HG02943 (cell line): ENCODE measurements around the gene PTPRE.

ENCODE experiments used
- ATAC-seq: cut with Tn5 transposase; IDR thresholded peaks from one replicate; pipeline ENCODE4 v1.9.1; 2021; ENCODE audit warnings: mild to moderate bottlenecking, low read depth, moderate library complexity; ENCODE audit not compliant: unreplicated experiment

The PTPRE gene

DNA sequence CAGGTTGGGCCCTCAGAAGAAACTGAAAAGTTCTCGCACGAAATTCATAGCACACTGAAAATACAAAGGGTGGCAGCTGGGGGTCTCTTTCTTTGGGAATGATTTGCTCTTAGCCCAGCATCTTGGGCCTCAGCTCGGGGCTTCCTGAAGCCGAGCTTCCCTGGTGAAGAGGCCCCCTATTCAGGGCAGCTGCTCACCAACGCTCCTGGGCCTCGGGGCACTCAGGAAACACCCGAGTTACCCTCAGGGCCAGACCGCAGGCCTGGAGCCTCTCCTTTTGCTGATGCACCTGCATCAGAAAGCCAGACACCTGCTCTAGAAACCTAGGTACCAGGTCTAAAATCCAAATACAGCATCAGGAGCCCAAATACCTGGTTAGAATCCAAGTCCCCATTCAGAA is 85.5 kb downstream of the PTPRE start:
- no peak for ATAC-seq

DNA sequence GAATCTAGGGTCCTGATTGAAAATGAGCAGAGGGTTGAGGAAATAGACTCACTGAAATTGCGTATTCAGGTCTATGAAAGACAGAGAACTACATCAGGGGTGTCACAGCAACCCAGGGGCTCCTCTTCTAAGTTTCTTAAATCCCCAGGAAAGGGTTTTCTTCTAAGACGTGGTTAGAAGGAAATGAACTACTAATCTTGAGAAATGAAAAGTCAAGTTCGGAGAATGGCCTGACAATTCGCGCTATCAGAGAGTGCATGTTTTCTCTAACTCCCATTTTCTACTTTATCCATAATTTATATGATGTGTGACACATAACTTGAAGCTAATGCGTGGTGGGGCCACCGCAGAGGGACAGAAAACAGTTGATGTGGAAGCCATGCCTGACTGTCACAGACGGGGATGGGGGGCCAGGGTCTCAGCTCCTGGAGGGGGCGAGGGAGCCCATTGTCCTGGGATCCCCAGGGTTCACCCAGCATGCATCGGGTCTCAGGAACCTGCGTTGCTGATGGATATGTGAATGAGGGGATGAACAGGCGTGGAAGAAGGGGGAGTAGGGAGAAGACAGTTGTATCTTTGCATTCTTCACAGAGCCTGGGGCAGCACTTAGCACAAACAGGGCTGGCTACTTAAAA is 86.3 kb downstream of the PTPRE start:
- no peak for ATAC-seq

DNA sequence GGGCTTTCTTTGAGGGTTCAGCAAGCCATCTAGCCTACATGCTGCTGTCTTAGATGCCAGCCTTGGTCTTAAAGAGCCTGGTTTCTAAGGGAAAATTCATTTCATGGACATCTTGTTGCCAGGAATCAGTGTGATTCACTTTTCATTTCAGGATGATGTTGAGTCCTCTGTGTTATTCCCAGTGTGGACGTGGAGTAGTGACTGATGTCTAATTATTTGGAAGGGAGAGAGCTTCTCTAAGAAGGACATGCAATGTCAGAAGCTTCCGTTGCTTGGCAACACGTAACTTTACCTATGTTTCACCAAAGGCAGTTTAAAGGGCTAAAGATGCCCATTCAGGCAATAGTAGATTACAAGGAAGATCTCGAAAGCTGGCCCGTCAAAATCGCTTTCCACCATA is 89.0 kb downstream of the PTPRE start:
- no peak for ATAC-seq

DNA sequence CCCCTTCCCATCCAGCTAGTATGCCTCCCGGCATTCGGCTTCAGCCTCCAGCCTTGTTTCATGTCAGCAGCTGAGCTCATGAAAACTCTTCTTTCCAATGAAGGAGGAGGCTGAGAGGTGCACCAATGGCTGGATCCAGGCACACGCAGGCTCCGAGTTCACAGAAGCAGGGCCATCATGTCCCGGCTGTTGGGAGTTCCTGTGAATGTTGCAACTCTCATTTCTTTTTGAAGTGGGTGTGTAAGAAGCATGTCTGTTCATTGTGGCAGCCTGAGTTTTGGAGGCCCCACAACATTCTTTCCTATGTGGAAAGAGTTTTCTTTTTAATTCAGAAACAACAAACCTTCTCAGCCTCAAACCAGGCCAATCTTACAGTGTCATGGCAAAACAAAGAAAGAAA is 89.7 kb downstream of the PTPRE start:
- ATAC-seq = no peak

DNA sequence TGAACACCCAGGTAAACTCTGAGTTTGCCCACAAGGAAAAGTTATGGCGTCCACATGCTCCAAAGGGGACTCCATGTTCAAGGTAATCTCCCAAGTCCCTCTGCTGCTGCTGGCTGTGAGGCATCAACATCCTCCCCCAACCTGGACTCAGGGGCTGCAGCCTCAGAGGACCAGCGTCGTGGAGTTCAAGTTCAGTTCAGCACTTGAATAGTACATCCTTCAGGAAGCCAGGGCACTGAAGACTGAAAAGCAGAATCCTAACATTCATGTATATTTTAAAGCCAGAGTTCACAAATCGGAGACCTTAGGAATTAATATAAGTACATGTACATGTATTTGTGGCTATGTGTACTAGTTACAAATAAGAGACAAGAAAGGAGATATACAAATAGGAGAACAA is 90.4 kb downstream of the PTPRE start:
- no peak for ATAC-seq

DNA sequence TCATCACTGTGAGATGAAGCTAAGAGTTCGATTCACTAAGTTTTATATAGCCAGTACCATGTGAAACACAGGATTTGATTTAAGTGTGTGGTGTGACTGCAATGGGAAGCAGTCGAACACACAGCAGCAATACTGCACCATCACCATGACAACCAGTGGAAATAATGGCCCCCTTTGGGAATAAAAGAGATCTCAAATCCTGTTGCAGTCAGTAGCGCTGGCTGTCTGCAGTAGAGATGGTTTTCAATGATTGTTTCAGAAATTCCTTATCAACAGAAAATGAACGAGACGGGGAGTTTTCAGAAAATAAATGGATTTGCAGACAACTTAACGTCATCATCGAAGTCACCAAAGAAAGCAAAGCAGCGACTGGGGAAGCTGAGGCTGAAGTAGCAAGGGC is 91.0 kb downstream of the PTPRE start:
- ATAC-seq = no peak

DNA sequence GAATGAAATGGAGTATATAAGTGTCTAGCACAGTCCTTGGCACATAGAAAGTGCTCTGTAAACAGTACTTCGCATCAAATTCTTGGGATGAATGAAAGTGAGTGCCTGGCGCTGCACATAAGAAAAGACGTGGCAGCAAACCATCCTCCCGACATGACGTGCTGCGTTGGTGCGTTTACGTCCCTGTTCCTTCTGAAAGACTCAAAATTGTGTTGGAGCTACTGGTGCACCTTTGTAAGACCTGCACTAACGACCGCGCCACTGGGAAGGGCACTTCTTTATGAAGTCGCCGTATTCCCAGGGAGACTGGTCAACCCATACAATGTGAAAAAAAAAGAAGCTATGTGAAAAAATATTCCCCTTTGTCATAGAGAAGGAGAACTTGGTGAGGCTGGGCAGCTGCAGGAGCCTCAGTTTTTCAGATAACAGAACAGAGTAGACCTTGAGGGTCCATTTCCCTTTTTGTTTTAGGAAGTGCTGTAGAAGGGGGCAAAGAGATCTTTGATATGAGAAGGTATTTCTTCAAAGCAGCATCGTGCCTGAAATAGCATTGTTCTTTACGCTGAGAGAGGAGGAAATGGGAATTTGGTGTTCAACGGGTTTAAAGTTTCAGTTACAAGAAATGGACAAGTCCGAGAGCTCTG is 91.7 kb downstream of the PTPRE start:
- ATAC-seq = no peak

DNA sequence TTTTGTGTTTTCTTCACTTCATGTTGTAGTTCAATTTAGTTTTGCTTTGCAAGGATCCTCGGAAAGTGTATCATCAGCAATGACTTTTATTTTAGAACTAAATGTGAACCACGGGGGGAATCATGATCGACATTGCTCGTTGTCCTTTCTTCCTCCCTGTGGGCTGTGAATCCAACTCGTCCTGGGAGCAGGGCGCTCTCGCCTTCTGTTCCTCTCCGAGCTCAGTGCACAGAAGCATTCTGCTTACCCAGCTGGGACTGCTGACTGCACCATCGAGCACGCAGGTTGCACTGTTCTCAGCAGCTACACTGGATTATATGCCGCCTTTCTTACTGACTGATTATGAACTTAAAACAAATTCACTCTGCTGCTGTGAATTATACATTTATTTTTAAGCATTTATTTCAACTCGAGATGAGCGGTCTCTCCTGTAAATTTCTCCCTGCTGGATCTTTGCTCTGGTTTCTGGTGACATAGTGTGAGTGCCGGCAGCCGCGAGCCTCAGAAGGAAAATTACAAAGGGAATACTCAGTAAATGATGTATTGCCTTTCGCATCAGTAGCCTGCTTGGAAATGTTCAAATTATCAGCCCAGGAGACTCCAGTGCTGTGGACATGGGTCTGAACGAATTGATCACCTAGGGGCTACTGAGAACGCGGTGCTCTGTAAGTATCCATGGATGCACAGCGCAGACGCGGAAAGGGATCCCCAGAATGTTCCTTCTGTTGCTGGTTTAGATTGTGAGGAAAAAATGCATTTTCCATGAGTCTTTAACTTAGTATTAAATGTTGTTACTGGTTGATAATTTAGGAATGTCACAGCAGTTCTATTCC is 92.6 kb downstream of the PTPRE start:
- ATAC-seq = no peak

DNA sequence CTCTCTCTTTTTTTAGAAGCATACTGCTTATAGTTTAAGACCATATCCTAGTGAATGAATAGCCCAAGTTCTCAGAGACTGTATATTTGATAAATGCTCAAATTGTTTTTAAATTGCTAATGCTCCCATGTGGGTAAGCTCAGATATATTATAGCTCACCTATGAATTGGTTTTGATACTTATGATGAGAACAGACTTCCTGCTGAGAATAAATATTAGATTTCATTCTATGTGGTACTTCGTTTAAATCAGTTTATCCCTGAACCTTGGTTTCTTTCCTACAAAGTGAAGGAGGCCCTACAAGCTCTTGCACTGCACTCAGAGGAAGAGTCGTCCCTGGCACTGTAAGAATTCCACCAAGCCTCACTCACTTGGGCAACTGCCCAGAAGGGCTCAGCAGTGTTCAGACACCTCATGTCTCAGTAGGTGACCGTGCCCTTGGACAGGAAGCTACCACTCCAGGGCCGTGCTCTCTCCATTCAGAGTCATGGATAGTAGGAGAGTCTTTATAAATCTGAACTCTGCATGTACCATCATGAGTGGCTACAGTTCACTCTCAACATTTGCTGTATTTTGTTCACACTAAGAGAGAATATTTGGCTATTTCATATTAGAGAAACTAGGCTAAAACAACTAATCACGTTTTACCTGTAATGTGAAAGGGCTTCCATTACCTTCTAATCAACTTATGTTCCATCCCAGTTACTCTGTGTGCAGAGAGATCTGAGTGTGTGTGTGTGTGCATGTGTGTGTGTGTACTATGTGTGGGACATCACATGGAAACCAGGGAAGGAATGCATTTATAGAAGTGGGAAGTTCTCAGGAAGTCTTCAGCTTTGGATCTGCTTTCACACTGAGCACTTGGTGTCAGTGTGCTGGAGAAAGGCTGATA is 93.8 kb downstream of the PTPRE start:
- no peak for ATAC-seq

DNA sequence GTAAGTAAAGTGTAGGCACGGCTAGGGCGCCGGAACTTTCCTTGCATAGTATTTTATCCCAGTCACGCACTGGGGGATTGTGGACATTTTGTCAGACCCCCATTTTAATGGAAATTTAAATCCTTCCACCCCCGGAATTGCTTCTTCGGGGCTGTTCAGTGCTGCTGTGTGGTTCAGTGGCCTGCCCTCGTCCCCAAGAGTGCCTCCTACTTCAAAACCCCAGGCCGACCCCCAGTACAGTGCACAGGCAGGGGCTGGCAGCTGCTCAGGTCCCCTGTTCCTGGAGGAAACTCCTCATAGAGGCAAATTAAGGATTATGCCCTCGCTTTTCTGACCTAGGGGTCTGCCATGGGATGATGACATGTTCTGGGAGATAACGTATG is 94.5 kb downstream of the PTPRE start:
- ATAC-seq = no peak

DNA sequence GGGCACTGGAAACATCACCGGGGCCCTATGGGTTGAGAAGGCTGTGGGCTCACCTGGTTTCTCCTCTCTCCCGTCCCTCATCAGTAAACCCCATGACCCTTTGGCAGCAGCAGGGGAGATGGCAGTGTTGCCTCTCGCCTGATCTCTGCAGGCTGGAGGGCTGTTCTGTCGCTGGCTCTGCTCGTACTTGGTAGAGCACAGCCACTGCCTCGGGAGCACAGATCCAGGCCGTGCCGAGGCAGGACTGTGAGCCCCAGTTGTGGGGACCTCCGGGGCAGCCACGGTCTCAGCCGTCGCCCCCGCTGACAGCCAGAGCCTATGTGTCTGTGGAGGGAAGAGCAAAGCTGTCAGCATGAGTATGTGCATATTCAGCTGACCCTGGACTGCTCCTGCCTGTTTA is 94.9 kb downstream of the PTPRE start:
- ATAC-seq = no peak

DNA sequence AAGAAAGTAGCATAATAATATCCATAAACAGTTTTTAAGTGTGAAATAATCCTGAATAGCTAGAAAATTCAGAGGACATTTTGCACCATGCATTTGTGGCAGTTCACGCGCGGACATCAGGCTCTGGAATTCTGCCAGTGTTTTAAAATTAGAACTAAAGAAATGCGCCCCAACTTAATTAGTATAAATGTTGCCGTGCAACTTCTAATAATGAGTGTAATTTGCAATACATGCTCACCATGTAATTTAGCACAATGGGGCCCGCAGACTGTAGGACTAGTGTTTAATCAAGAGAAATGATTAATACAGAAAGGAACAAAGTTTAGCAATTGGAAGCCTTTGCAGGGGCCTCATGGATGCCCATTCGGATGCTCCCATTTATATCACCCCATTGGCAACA is 96.6 kb downstream of the PTPRE start:
- ATAC-seq = no peak

DNA sequence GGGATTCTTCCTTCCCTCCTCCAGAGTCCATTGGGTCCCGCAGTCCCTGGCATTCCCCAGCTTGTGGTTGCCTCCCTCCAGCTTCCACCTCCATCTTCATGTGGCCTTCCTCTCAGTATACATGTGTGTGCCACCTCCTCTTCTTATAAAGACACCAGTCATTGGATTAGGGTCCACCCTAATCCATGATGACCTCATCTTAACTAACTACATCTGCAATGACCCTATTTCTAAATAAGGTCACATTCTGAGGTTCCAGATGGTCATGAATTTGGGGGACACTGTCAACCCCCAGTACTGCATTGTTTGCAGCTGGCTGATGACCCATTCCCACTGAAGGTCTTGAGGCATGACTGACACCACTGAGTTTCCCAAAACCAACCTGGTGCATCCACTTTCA is 99.0 kb downstream of the PTPRE start:
- ATAC-seq = no peak

DNA sequence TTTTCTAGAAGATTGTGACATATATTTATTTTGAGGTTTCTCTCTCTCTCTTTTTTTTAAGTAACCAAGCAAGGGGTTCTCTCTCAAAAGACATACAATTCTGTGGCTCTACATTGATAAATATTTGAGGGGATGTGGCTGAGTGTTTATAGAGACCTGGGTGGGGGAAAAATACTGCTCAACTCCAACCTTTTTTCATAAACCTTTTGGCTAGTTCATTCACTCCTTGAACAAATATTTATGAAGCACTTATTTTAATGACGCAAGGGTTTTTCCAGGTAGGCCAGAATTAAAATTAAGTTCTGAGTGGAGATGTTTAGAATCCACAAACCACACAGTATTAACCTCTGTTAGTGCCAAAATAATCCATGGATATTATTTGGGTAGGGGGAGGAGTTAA is 100.2 kb downstream of the PTPRE start:
- ATAC-seq = no peak

DNA sequence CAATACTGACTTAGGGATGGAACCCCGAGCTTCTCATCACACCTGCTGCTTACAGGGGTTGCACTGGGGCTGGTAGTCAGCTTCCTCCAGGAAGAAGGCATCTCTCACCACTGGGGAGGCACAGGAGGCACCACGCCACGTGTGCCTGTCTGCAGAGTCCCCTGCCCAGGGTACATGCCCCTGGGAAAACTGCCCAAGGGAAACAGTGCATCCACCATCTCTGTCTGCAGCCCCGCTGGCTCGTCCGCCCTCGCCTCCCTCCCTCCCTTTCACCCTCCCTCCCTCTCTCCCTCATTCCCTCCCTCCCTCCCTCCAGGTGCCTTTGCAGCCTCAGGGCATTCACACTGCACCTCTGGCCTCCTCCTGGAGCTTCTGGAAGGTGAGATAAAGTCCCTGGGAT is 101.1 kb downstream of the PTPRE start:
- no peak for ATAC-seq

DNA sequence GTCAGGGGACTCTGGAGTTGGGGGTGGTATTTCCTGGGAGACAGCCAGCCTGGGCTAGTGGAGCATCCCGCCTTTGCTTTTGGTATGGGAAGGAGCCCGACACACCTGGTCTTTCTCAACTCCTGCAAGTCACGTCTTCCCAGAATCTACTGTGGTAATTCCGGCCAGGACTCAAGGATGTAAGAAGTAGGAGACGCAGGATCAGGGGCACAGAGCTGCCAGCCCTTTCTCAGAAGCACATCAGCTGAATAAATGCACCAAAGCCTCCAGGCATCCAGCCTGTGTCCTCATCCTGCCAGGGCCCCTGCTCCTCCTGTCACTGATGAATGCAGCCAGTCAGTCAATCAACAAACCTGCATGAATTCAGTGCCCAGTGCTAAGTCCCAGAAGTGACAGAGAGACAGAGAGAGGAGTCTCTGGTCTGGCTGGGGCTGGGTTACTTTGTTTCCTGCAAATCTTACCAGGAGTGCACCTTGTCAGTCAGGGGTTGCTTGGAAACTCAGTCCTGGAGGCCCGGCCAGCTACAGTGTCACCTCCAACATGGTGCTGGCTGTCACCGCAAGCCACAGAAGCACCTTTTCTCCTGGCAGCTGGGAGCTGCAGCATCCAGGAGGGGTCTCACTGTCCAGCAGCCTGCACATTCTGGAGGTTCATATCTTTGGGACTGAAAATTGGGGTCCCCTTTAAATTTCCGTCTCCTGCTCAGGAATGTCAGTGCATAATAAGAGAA is 101.8 kb downstream of the PTPRE start:
- ATAC-seq = no peak

DNA sequence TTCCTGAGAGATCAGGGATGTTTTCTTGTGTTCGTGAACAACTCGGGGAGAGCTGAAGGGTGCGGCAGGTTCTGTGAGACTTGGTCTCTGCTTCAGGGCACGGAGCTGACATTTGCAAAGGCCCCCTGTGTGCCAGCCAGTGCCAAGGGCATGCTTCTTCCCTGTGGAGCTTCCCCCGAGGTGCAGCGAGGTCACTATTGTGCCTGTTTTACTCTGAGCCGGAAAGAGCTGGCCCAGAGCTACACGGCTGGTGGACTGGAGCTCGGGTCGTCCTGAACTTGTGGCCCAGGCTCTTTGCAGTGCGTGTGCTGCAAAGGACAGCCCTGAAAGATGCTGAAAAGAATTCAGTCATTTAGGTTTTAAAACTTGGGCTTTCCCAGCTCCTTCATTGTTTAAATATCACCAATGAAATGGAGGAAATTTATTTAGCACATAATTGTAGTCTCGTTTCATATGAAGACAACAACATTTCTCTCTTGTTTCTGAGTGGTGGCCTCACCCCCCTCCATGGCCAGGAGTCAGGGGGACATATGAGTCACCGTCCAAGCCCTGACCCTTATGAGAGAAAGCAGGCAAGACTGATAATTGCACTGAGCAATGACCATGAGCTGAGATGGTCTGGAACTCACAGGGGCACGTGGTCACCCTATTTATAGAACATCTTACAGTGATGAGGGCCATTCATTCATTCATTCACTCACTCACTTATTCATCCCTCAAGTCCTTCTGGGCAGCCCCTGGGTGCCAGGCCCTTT is 102.6 kb downstream of the PTPRE start:
- ATAC-seq = no peak

DNA sequence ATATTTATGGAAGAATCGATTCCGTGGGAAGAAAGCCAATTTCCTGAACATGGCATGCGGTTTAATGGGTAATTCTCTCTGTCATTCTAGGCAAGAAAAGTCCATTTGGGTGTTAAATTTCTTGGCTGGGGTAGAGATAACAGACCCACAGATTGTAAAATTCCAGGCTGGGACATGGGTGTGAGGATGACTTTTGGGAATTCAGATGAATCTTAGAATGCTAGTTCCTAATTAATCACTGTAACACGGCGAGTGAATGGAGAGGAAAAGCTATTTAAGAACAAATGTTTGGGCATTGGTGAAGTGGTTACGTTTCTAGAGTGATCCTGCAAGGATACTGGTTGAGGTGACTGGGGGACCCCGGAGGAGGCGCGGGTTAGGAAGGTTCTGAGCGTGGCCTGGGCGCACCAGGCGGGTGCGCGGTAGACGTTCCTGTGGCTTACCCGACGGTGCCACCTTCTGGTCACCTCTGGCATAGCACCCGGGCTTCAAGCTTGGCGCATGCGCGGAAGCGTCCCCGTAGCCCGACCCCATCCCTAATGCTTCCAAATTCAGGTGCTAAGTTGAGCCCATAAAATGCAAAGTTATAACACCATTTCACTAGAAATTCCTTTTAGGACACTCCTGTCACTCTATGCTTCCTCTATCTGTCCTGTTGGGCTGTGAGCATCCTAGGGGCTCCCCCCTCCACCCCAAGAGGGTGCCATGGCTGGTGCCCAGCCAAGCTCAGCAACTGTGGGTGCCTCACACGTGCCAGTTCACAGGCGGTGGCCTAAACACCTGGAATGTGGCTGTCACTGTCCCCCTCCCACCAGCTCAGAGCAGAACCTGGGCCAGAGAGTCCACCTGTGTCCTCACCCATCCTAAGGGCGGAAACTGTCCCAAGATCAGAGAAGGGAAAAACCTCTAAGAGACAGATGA is 104.4 kb downstream of the PTPRE start:
- peak; percentile 89 for ATAC-seq
